ENCODE results near the gene TRPM6.

- TF ChIP-seq EZH2 (optimal IDR thresholded peaks at IDR 0.05; ENCODE audit: low read depth, low read length): no peak
- no peak for TF ChIP-seq CTCF (IDR thresholded peaks at IDR 0.05; ENCODE audit: low read length)
These were observed 19.4 kb upstream of the TRPM6 start for GRCh38 chr9:74907085-74907484.
